Fibroblast of peridontal ligament (primary cell): ENCODE measurements around the gene ICAM5.

Experiments
- DNase-seq: peaks from one replicate; pipeline ENCODE4 v3.0.0-alpha.2; 2010; ENCODE audit errors: extremely low read depth

The ICAM5 gene

GRCh38 chr19:10290876-10291553, 1.3 kb downstream of the ICAM5 start:
- no peak for DNase-seq

GRCh38 chr19:10291554-10292205, 1.9 kb downstream of the ICAM5 start:
- DNase-seq: no peak

GRCh38 chr19:10292206-10292788, 2.5 kb downstream of the ICAM5 start:
- DNase-seq: no peak

GRCh38 chr19:10292789-10293636, 3.3 kb downstream of the ICAM5 start:
- DNase-seq: no peak

- no peak for DNase-seq
Observed at GRCh38 chr19:10293637-10294367, 4.0 kb downstream of the ICAM5 start.

- no peak for DNase-seq
Observed at GRCh38 chr19:10294368-10294697, 4.6 kb downstream of the ICAM5 start.

GRCh38 chr19:10295305-10295846, 5.6 kb downstream of the ICAM5 start:
- no peak for DNase-seq

GRCh38 chr19:10295847-10296591, 6.3 kb downstream of the ICAM5 start:
- DNase-seq: no peak

GRCh38 chr19:10299545-10300458, 10.1 kb downstream of the ICAM5 start:
- no peak for DNase-seq

- no peak for DNase-seq
Observed at GRCh38 chr19:10305139-10305806, 15.5 kb downstream of the ICAM5 start.

- DNase-seq: no peak
Observed at GRCh38 chr19:10306327-10306726, 16.6 kb downstream of the ICAM5 start.

- DNase-seq: no peak
Observed at GRCh38 chr19:10309423-10309822, 19.7 kb downstream of the ICAM5 start, which contains the start of gene ZGLP1. ZGLP1 (minus strand) TSS chr19:10309815.

GRCh38 chr19:10315335-10316214, 25.8 kb downstream of the ICAM5 start, which contains the start of gene FDX2:
FDX2 (minus strand) TSS chr19:10316015; CDS start chr19:10315996, 19 bp downstream.
- DNase-seq: peak; percentile 74

GRCh38 chr19:10316229-10317044, 26.7 kb downstream of the ICAM5 start:
- no peak for DNase-seq

- DNase-seq: no peak
Observed at GRCh38 chr19:10317045-10317856, 27.5 kb downstream of the ICAM5 start.

- no peak for DNase-seq
Observed at GRCh38 chr19:10317857-10318462, 28.2 kb downstream of the ICAM5 start.
